NOMO-1 (cell line): Measurements from ENCODE around the gene OLR1.
"Not testable (repeated sequence)": the region's sequence is repeated elsewhere in the genome, so short reads cannot be mapped to it uniquely, and the experiment has no call there.

Experiments
- DNase-seq, 2 experiments: peaks; one replicate each; lab custom pipeline; 2025; ENCODE audit not compliant: unreplicated experiment in 2 of 2; lab: John Stamatoyannopoulos, UW

OLR1 gene

GRCh38 chr12:10171973-10172728 lies at the start of gene OLR1:
OLR1 (minus strand) TSS chr12:10172132; CDS start chr12:10172077, 55 bp downstream.
- peak in 1 of 2 experiments; percentile 63 for DNase-seq

- no peak for DNase-seq
These were observed 48.6 kb upstream of the OLR1 start for GRCh38 chr12:10220398-10221077.

- no peak for DNase-seq
These were observed 46.1 kb upstream of the OLR1 start for GRCh38 chr12:10218021-10218420.

- DNase-seq, result not testable (repeated sequence)
These were observed 44.0 kb upstream of the OLR1 start for GRCh38 chr12:10215946-10216345.

GRCh38 chr12:10215436-10215835 lies 43.5 kb upstream of the OLR1 start:
- DNase-seq, result no peak

- no peak for DNase-seq
These were observed 42.9 kb upstream of the OLR1 start for GRCh38 chr12:10214895-10215267.

- no peak for DNase-seq
These were observed 42.4 kb upstream of the OLR1 start for GRCh38 chr12:10214136-10214894.

- peak; percentile 78 to 84 for DNase-seq
These were observed 41.5 kb upstream of the OLR1 start for GRCh38 chr12:10213168-10214135.

- DNase-seq, result peak; percentile 51 to 69
These were observed 40.8 kb upstream of the OLR1 start, which contains the start of gene GABARAPL1 for GRCh38 chr12:10212739-10213131. GABARAPL1 (plus strand) TSS chr12:10212877; CDS start chr12:10213130, 253 bp downstream.

- DNase-seq, result peak; percentile 90 to 91
These were observed 40.2 kb upstream of the OLR1 start for GRCh38 chr12:10211940-10212738.

- DNase-seq, result no peak
These were observed 39.4 kb upstream of the OLR1 start for GRCh38 chr12:10211101-10211939.

- no peak for DNase-seq
These were observed 38.3 kb upstream of the OLR1 start for GRCh38 chr12:10210225-10210624.

- DNase-seq, result no peak
These were observed 35.2 kb upstream of the OLR1 start for GRCh38 chr12:10207136-10207535.

- no peak for DNase-seq
These were observed 33.4 kb upstream of the OLR1 start for GRCh38 chr12:10205220-10205807.

GRCh38 chr12:10204495-10204894 lies 32.6 kb upstream of the OLR1 start:
- not testable (repeated sequence) for DNase-seq

GRCh38 chr12:10197879-10198278 lies 25.9 kb upstream of the OLR1 start:
- DNase-seq, result no peak

GRCh38 chr12:10196210-10196609 lies 24.3 kb upstream of the OLR1 start:
- DNase-seq, result peak; percentile 42 to 73

- no peak for DNase-seq
These were observed 22.3 kb upstream of the OLR1 start for GRCh38 chr12:10194160-10194670.
